SH-SY5Y (cell line): ENCODE data around the gene ITGA2.

ENCODE experiments used
- GATA2 ChIP-seq: IDR thresholded peaks from 2 replicates; pipeline ENCODE4 v1.6.1; 2011; ENCODE audit warnings: mild to moderate bottlenecking, low read depth, low read length
- GATA3 ChIP-seq: IDR thresholded peaks from 2 replicates; pipeline ENCODE4 v1.6.1; 2011; ENCODE audit warnings: low read depth, mild to moderate bottlenecking, low read length, moderate library complexity

GRCh38 chr5:52987711-52988331, 1.3 kb upstream of the ITGA2 start:
- TF ChIP-seq GATA3 (no peak), GATA2 (no peak)
